GM21528 (cell line): ENCODE measurements around the gene FRMD3.

Experiments used
- ATAC-seq: cut with Tn5 transposase; IDR thresholded peaks from one replicate; pipeline ENCODE4 v1.9.1; 2021; ENCODE audit warnings: mild to moderate bottlenecking, moderate library complexity; ENCODE audit not compliant: unreplicated experiment, low FRiP score

FRMD3 gene

GRCh38 chr9:83257937-83258891, 280.0 kb downstream of the FRMD3 start:
- ATAC-seq, result no peak

DNA sequence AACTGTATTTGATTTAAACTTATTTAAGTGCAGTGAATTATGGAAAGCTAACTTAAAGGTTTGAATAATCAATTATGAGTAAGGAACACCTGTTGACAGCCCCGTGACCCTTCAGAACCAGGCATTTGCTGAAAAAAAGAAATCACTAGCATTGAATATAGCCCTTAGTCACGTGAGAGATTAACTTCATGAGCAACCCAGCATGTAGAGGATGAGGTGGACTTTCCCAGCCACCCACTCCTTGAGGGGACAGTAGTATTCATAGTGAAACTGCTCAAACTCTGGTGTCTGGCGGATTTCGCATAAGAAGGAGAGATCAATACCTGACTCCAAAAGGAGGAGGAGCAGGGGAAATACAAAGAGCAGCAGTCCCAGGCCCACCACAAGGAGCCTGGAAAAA, 290.5 kb downstream of the FRMD3 start:
- no peak for ATAC-seq

DNA sequence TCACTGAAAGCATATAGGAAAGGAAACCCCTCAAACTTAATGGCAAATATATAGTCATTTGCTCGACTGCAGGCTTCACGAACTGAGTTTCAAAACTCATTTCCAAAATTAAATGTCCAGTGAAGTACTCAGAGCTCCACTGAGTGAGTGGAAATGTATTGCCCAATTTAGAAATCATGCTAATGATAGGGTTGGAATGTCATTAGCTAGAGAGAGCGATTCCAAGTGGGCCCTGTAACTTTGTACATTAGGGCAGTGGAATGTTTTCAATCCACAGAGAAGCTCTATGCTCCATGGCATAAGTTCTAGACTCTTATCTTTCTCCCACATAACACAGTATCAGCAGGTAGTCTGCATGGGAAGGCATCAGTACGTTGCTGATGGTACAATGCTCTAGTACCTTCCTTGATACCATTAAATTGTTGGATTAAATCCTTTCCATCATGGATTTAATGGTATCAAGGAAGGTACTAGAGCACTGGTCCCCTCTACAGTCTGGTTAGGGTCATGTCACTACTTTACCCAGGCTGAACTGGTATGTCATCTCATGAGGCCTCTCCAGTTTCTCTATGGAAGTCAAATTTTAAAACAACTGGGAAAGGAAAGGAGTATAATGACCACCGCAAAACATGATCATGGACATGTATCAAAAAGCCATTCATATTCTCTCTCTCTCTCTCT, 292.1 kb downstream of the FRMD3 start:
- no peak for ATAC-seq

DNA sequence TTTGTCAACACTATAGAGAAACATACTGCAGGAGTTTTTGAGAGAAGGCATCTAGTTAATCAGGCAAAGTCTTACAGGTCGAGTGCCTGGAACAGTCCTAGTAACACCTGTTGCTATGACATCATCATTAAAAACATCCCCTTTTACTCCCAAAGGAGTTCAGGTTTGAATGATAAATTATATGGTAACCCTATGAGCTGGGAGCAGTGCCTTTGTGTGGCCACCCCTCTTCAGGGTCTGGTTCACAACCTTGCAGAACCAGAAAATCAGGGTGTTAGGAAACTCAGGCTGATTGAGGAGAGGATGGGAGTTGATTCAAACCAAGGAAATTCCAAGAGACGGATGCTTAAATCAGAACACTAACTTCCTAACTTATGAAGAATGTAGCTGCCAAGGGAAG, 296.1 kb downstream of the FRMD3 start:
- no peak for ATAC-seq

DNA sequence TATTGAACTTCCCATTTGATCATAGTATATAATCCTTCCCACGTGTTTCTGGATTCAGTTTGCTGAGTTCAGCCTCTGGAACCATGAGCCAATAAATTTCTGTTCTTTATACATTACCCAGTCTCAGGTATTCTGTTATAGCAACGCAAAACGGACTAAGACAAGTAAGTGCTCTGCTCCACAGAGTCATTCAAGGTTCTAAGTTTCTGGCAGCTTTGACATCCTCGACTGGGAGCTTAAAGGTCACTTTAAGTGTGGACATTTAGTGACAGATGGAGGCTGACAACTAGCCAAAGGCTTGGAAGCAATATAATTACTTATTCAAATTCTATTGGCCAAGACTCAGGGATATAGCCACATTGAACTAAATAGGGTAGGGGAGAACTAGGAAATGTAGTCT, 297.5 kb downstream of the FRMD3 start:
- ATAC-seq, result no peak

GRCh38 chr9:83239747-83240146, 298.5 kb downstream of the FRMD3 start:
- ATAC-seq, result no peak

- no peak for ATAC-seq
Observed at GRCh38 chr9:83238871-83239640, 299.1 kb downstream of the FRMD3 start.

GRCh38 chr9:83236029-83236696, 302.0 kb downstream of the FRMD3 start:
- ATAC-seq, result no peak

GRCh38 chr9:83235526-83235925, 302.7 kb downstream of the FRMD3 start:
- no peak for ATAC-seq

- no peak for ATAC-seq
Observed at GRCh38 chr9:83234541-83234940, 303.7 kb downstream of the FRMD3 start.

DNA sequence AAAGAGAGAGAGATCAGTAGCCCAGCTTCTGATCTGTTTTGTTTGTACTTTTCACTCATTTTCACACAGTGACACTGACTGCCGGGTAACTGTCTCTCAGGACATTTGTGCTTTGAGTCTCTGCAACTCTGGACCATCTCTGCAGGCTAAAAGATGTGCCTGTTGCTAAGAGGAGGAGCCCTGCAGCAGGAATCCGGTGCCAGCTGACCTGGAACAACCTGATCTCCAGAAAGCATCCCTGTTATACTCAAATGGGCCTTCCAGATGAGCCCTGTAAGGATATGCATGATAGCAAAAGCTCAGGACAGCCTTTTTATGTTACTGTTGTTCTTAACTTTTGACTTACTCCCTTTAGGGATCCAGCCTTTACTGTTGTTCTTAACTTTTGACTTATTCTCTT, 304.6 kb downstream of the FRMD3 start:
- no peak for ATAC-seq

- no peak for ATAC-seq
Observed at GRCh38 chr9:83231039-83231438, 307.2 kb downstream of the FRMD3 start.

DNA sequence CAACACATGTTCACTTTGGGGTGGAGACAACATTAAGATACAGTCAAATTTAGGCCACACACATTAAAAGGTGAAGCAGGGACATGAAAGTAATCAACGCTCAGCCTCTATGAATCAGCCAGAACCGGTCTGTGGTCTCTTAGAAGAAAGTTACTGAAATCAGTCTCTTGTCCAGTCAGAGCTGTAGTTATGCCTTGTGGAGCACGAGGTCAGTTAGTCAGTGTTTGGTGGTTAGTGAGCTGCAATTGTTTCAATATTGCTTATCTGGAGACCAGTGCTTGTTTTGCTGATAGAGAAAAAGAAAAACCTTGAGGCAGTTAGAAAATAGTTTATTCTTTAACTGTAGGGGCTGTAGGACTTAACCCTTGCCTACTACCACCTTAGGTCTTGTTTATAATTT, 317.5 kb downstream of the FRMD3 start:
- peak; percentile 83 for ATAC-seq

GRCh38 chr9:83219924-83220438, 318.2 kb downstream of the FRMD3 start:
- no peak for ATAC-seq

DNA sequence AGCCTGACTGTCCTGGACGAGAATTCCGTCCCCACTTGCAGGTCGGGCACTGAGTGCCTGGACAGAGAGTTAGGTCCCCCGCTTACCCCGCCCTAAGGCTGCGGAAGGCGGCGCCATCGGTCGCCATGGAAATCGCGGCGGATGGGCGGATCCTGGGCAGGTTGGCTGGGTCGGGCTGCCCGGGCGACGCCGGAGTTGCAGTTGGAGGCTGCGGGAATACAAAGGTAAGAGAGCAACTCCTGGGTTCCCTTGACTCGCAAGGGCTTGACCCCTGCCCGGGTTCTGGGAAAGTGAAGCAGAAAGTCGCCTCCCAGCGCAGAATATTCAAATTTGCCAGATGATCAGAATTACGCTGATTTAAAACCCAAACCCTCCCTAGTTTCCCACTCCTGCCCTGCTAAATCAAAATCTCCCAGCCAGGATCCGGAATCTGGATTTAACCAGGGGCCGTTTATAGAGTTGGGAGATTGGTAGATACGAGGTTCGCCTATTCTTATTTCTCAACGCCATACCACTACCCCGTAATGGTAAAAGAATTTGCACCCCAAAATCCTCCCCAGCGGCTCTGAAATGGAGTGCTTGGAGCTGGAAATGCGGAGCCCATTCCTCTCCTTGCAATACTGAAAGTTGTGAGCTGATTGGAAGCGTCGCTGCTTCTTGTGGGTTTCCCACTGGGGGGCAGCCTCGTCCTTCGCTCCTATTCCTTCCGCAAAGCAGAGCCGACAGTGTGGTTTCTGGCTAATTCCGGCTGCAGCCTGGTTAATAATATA, 318.9 kb downstream of the FRMD3 start:
- peak; percentile 51 for ATAC-seq

GRCh38 chr9:83218411-83219090, 319.6 kb downstream of the FRMD3 start:
- ATAC-seq, result no peak

DNA sequence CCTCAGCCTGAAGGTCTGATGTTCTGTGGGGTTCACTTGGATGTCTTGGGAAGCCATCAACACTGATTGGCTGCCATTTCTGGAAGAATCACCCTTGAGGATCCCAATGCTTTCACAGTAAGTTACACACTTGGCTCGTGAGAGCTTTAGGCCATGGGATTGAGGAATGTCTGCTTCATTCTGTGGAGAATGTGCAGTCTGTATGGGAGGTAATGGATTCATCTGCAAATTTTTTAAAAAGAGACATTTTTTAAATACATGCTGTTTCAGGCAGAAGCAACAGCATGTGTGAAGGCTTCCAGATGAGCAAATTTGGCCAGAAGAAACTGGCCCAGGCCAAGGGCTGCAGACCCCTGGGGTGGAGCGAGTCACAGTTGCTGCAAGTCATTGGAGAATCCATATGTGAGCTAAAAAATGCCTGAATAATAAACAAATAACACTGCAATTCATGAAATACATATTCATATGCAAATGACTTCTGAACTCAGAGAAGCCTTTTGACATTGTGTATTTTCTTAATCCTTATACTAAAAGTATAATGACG, 328.9 kb downstream of the FRMD3 start:
- ATAC-seq, result no peak

GRCh38 chr9:83208065-83208850, 329.9 kb downstream of the FRMD3 start:
- no peak for ATAC-seq
